Upper lobe of right lung (tissue), 1 donor: ENCODE measurements around the gene EXOSC7. TPM values are rescaled to one million over a fixed set of nuclear protein-coding genes. Genes with fewer than 3 reads are reported as not detected.
A peak's percentile ranks its signal among the peaks of the same experiment; 100 is the strongest.

Experiments used
- ATAC-seq: fragments of 200-7000 bp; cut with Tn5 transposase; one replicate; pipeline ENCODE4 v1.9.1; 2020; ENCODE audit warnings: mild to moderate bottlenecking, moderate library complexity
- DNase-seq: peaks from one replicate; pipeline ENCODE4 v3.0.0-alpha.2; 2020
- H3K27ac ChIP-seq: fragments of 200-600 bp; one replicate; pipeline ENCODE4 v1.8.0; 2022
- H3K27me3 ChIP-seq: fragments of 200-600 bp; one replicate; pipeline ENCODE4 v1.8.0; 2022; ENCODE audit warnings: mild to moderate bottlenecking
- H3K36me3 ChIP-seq: fragments of 200-600 bp; one replicate; pipeline ENCODE4 v1.8.0; 2022
- H3K4me1 ChIP-seq: fragments of 200-600 bp; one replicate; pipeline ENCODE4 v1.8.0; 2022
- H3K4me3 ChIP-seq: fragments of 200-600 bp; one replicate; pipeline ENCODE4 v1.8.0; 2022; ENCODE audit warnings: mild to moderate bottlenecking
- H3K9me3 ChIP-seq: fragments of 200-600 bp; one replicate; pipeline ENCODE4 v1.8.0; 2022
- CTCF ChIP-seq: fragments of 200-600 bp; IDR thresholded peaks from one replicate; pipeline ENCODE4 v1.8.0; 2022; ENCODE audit warnings: antibody characterized with exemption
- intact Hi-C: fragments of 100-400 bp; cut with DNase I; formaldehyde crosslinking; loops from one replicate; pipeline ENCODE4 v1.11.0; 2022
- total RNA-seq: library from RNA; stranded (reverse); fragmentation: NEBNext Ultra II Directional; extraction: Animal tissue kit (Norgen Biotek cat#: 25700); gene quantifications from one replicate; pipeline ENCODE4 v1.2.1, GENCODE V29; 2021
- donor health status: DM: no; HTN: yes; CAD: no; lungs with severe emphysema.

Gene EXOSC7
- total RNA-seq, 1 donor from 2014 or later: 36.2 TPM

DNA sequence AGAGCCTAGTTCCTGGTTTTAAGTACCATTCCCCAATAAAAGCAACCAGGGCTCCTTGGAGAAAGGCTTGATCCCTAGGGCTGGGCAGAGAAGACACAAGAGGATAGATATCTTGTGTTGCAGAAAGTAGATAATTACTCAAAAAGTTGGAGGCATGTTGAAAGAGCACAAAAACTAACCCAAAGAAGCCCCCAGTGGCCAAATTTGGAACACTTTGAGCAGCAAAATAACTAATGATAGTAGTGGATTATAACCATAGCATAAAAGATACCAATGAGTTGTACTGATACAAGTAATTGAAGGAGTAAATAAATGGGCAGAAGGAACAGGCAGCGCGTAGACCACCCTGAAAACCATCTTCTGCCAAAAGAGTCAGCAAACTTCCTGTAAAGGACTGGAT, 12.0 kb downstream of the EXOSC7 start:
- Histone ChIP-seq H3K4me1 (peaks cover 30% of the 10 kb centered on the region), H3K27ac (no peak overlapping the region), H3K9me3 (no peaks in the 10 kb centered on the region), H3K27me3 (no peaks in the 10 kb centered on the region), H3K4me3 (no peak overlapping the region), H3K36me3 (peaks cover 30% of the 10 kb centered on the region)
- DNase-seq: no peak
- ATAC-seq: no peak
- intact Hi-C loops: no loop called here
- TF ChIP-seq CTCF: peak; percentile 39

GRCh38 chr3:44989141-44989540, 13.1 kb downstream of the EXOSC7 start:
- H3K27me3 ChIP-seq: no peaks in the 10 kb centered on the region
- peaks cover 29% of the 10 kb centered on the region for H3K4me1 ChIP-seq
- ATAC-seq (no peak), DNase-seq (no peak)
- H3K27ac ChIP-seq: no peak overlapping the region
- TF ChIP-seq CTCF: no peak
- intact Hi-C loops: no loop called here
- no peak overlapping the region for H3K4me3 ChIP-seq
- H3K9me3 ChIP-seq: no peaks in the 10 kb centered on the region
- H3K36me3 ChIP-seq: peaks cover 30% of the 10 kb centered on the region

GRCh38 chr3:44989636-44990373, 13.8 kb downstream of the EXOSC7 start:
- no peak for TF ChIP-seq CTCF
- DNase-seq: no peak
- H3K27ac ChIP-seq: no peak overlapping the region
- peaks cover 30% of the 10 kb centered on the region for H3K36me3 ChIP-seq
- intact Hi-C loops: no loop called here
- H3K4me3 ChIP-seq: no peak overlapping the region
- peak; percentile 75 for ATAC-seq
- H3K27me3 ChIP-seq: no peaks in the 10 kb centered on the region
- no peaks in the 10 kb centered on the region for H3K9me3 ChIP-seq
- peaks cover 23% of the 10 kb centered on the region for H3K4me1 ChIP-seq

- TF ChIP-seq CTCF: no peak
- DNase-seq (no peak), ATAC-seq (no peak)
- H3K36me3 ChIP-seq: peaks cover 38% of the 10 kb centered on the region
- H3K27me3 ChIP-seq: no peaks in the 10 kb centered on the region
- intact Hi-C loops: no loop called here
- peaks cover 33% of the 10 kb centered on the region for H3K4me1 ChIP-seq
- H3K4me3 ChIP-seq: no peak overlapping the region
- H3K27ac ChIP-seq: no peak overlapping the region
- no peaks in the 10 kb centered on the region for H3K9me3 ChIP-seq
These were observed 15.3 kb downstream of the EXOSC7 start for GRCh38 chr3:44991326-44991725.

- TF ChIP-seq CTCF: peak; percentile 70
- H3K27me3 ChIP-seq: no peaks in the 10 kb centered on the region
- ATAC-seq: peak; percentile 53
- H3K36me3 ChIP-seq: peaks cover 53% of the 10 kb centered on the region
- H3K9me3 ChIP-seq: no peaks in the 10 kb centered on the region
- intact Hi-C loops: no loop called here
- no peak overlapping the region for H3K27ac ChIP-seq
- no peak overlapping the region for H3K4me3 ChIP-seq
- H3K4me1 ChIP-seq: peaks cover 35% of the 10 kb centered on the region
- no peak for DNase-seq
These were observed 16.8 kb downstream of the EXOSC7 start for GRCh38 chr3:44992555-44993470.
